IMR-90 (cell line): ENCODE measurements around the gene CD300LB. TPM values are rescaled to one million over a fixed set of nuclear protein-coding genes. Genes with fewer than 3 reads are reported as not detected.

Experiments used
- ATAC-seq: fragments of 200-7000 bp; cut with Tn5 transposase; 2 replicates; pipeline ENCODE4 v1.9.1; 2020; ENCODE audit warnings: low read depth, mild to moderate bottlenecking, moderate library complexity
- BruUV-seq: library from RNA; stranded (reverse); fragments of 400-500 nt; replicated peaks from 2 replicates; lab custom pipeline; 2021; lab: Mats Ljungman, UMichigan
- CTCF ChIA-PET: fragments of 300-600 bp; formaldehyde crosslinking; extraction: SDS; loops from one replicate; lab custom pipeline; 2021; ENCODE audit warnings: antibody characterized with exemption; lab: Yijun Ruan, JAX
- POLR2A ChIA-PET: fragments of 300-600 bp; sonication (Branson Sonifier 250); formaldehyde crosslinking; loops from one replicate; lab custom pipeline; 2022; ENCODE audit warnings: antibody characterized with exemption; ENCODE audit not compliant: unreplicated experiment; lab: Charles Lee
- DNase-seq: peaks from one replicate; pipeline ENCODE4 v3.0.0; 2013
- H2AFZ ChIP-seq: replicated peaks from 2 replicates; pipeline ENCODE3; 2013; ENCODE audit warnings: low read length, mild to moderate bottlenecking; ENCODE audit not compliant: poor library complexity
- H2AK5ac ChIP-seq: 2 replicates; pipeline ENCODE4 v1.6.1; 2013; ENCODE audit warnings: low read depth, low read length, inconsistent platforms
- H2AK9ac ChIP-seq: replicated peaks from 2 replicates; pipeline ENCODE3; 2013; ENCODE audit warnings: mild to moderate bottlenecking, low read depth, low read length, moderate library complexity; ENCODE audit not compliant: poor library complexity
- H2BK120ac ChIP-seq: 2 replicates; pipeline ENCODE4 v1.6.1; 2013; ENCODE audit warnings: low read depth, low read length, inconsistent platforms
- H2BK15ac ChIP-seq: 3 replicates; pipeline ENCODE4 v1.6.1; 2013; ENCODE audit warnings: low read depth, low read length, inconsistent platforms
- H2BK20ac ChIP-seq: 2 replicates; pipeline ENCODE4 v1.6.1; 2013; ENCODE audit warnings: low read depth, mild to moderate bottlenecking, inconsistent platforms, low read length, moderate library complexity
- H2BK5ac ChIP-seq: 2 replicates; pipeline ENCODE4 v1.6.1; 2013; ENCODE audit warnings: mild to moderate bottlenecking, low read depth, low read length, inconsistent platforms; ENCODE audit not compliant: poor library complexity, severe bottlenecking
- H3K14ac ChIP-seq: replicated peaks from 2 replicates; pipeline ENCODE4 v1.6.1; 2013; ENCODE audit warnings: low read depth, low read length, inconsistent platforms
- H3K18ac ChIP-seq: 2 replicates; pipeline ENCODE4 v1.6.1; 2013; ENCODE audit warnings: low read depth, low read length, control low read depth
- H3K23ac ChIP-seq: 2 replicates; pipeline ENCODE4 v1.6.1; 2013; ENCODE audit warnings: low read depth, low read length, inconsistent platforms
- H3K27ac ChIP-seq: 2 replicates; pipeline ENCODE4 v1.5.1; 2013; ENCODE audit warnings: mild to moderate bottlenecking, control low read depth, low read length; ENCODE audit not compliant: insufficient read depth
- H3K27me3 ChIP-seq: 2 replicates; pipeline ENCODE4 v1.6.1; 2013; ENCODE audit warnings: low read length; ENCODE audit not compliant: control insufficient read depth, insufficient read depth
- H3K36me3 ChIP-seq: 2 replicates; pipeline ENCODE4 v1.6.1; 2013; ENCODE audit warnings: low read length, mixed read lengths; ENCODE audit not compliant: control insufficient read depth, insufficient read depth
- H3K4ac ChIP-seq: 2 replicates; pipeline ENCODE4 v1.6.1; 2013; ENCODE audit warnings: low read depth, low read length, inconsistent platforms
- H3K4me1 ChIP-seq: 2 replicates; pipeline ENCODE4 v1.6.1; 2013; ENCODE audit warnings: low read length, mixed read lengths; ENCODE audit not compliant: control insufficient read depth, insufficient read depth
- H3K4me2 ChIP-seq: 2 replicates; pipeline ENCODE4 v1.6.1; 2013; ENCODE audit warnings: low read depth, mild to moderate bottlenecking, control low read depth, low read length, moderate library complexity
- H3K4me3 ChIP-seq: 2 replicates; pipeline ENCODE4 v1.5.1; 2013; ENCODE audit warnings: low read depth, mild to moderate bottlenecking, control low read depth, low read length, moderate library complexity; ENCODE audit not compliant: insufficient read depth
- H3K56ac ChIP-seq: 2 replicates; pipeline ENCODE4 v1.6.1; 2013; ENCODE audit warnings: low read length, inconsistent platforms; ENCODE audit not compliant: insufficient read depth; ENCODE audit errors: extremely low read depth
- H3K79me1 ChIP-seq, 2 experiments: 2 replicates each; pipeline ENCODE4 v1.6.1; 2013; ENCODE audit warnings: low read length in 2 of 2, inconsistent platforms in 1 of 2, low read depth in 1 of 2
- H3K9ac ChIP-seq: 2 replicates; pipeline ENCODE4 v1.6.1; 2013; ENCODE audit warnings: low read depth, low read length, control low read depth
- H3K9me1 ChIP-seq: 2 replicates; pipeline ENCODE4 v1.6.1; 2013; ENCODE audit warnings: low read length, inconsistent platforms; ENCODE audit not compliant: insufficient read depth
- H3K9me3 ChIP-seq: 2 replicates; pipeline ENCODE4 v1.6.1; 2013; ENCODE audit warnings: low read length; ENCODE audit not compliant: control insufficient read depth, insufficient read depth
- H4K20me1 ChIP-seq: 2 replicates; pipeline ENCODE4 v1.6.1; 2013; ENCODE audit warnings: low read length, inconsistent platforms; ENCODE audit not compliant: insufficient read depth
- H4K5ac ChIP-seq: 2 replicates; pipeline ENCODE4 v1.6.1; 2013; ENCODE audit warnings: mild to moderate bottlenecking, low read depth, low read length, control low read depth
- H4K8ac ChIP-seq, 2 experiments: 2 replicates each; pipeline ENCODE4 v1.6.1; 2013; ENCODE audit warnings: low read depth in 2 of 2, low read length in 2 of 2, control low read depth in 1 of 2, inconsistent platforms in 1 of 2
- H4K91ac ChIP-seq: 2 replicates; pipeline ENCODE4 v1.6.1; 2013; ENCODE audit warnings: low read depth, low read length, inconsistent platforms; ENCODE audit not compliant: insufficient read depth
- CEBPB ChIP-seq: IDR thresholded peaks from 2 replicates; pipeline ENCODE4 v1.6.1; 2012; ENCODE audit warnings: low read depth, low read length, improper control_type of control experiment
- NFE2L2 ChIP-seq: fragments of 150-350 bp; IDR thresholded peaks from 2 replicates; pipeline ENCODE4 v1.6.1; 2016; ENCODE audit warnings: low read depth, mild to moderate bottlenecking, low read length
- POLR2A ChIP-seq: IDR thresholded peaks from 2 replicates; pipeline ENCODE4 v1.6.1; 2012; ENCODE audit warnings: mild to moderate bottlenecking, low read depth, low read length
- RAD21 ChIP-seq: IDR thresholded peaks from 2 replicates; pipeline ENCODE4 v1.6.1; 2012; ENCODE audit warnings: low read length, improper control_type of control experiment
- WGBS, 2 experiments: methylation state at CpG; one replicate each; pipeline versions ENCODE4 v1.1.5 to v1.1.7; 2013; ENCODE audit warnings: missing lambda C conversion rate in 2 of 2; ENCODE audit not compliant: insufficient read length in 1 of 2; ENCODE audit errors: extremely low coverage in 2 of 2; 5-methylcytosine and 5-hydroxymethylcytosine counted together
- dilution Hi-C: fragments of 300-500 bp; cut with HindIII; formaldehyde crosslinking; loops from one replicate; pipeline ENCODE4 v1.14.3; 2018; ENCODE audit warnings: low sequenced_read_pairs; ENCODE audit not compliant: unreplicated experiment
- in situ Hi-C: fragments of 300-500 bp; cut with MboI; formaldehyde crosslinking; loops from 3 replicates; pipeline ENCODE4 v1.14.3; 2019; ENCODE audit warnings: low sequenced_read_pairs, inconsistent platforms, mixed read lengths
- intact Hi-C: fragments of 100-400 bp; cut with micrococcal nuclease; formaldehyde crosslinking; loops from 2 replicates; pipeline ENCODE4 v1.10.0; 2022
- polyA plus RNA-seq, 3 experiments: library from polyadenylated mRNA; depleted of rRNA; stranded (reverse); fragments of >200 nt; gene quantifications; 2 replicates each; pipeline ENCODE4 v1.2.3, GENCODE V29; 2012; ENCODE audit warnings: low replicate concordance in 1 of 3
- total RNA-seq: library from RNA; depleted of rRNA; stranded (reverse); fragments of >200 nt; gene quantifications from 2 replicates; pipeline ENCODE4 v1.2.3, GENCODE V29; 2012
- TF ChIP-seq, protein P1 (sequence below): fragments of 150-350 bp; IDR thresholded peaks from 2 replicates; pipeline ENCODE4 v1.6.1; 2016; ENCODE audit warnings: low read depth, mild to moderate bottlenecking, low read length, moderate library complexity, borderline replicate concordance

The CD300LB gene
- total and polyA plus RNA-seq, 2 of the 4 experiments (the other 2 are of a cell fraction) = not detected

DNA sequence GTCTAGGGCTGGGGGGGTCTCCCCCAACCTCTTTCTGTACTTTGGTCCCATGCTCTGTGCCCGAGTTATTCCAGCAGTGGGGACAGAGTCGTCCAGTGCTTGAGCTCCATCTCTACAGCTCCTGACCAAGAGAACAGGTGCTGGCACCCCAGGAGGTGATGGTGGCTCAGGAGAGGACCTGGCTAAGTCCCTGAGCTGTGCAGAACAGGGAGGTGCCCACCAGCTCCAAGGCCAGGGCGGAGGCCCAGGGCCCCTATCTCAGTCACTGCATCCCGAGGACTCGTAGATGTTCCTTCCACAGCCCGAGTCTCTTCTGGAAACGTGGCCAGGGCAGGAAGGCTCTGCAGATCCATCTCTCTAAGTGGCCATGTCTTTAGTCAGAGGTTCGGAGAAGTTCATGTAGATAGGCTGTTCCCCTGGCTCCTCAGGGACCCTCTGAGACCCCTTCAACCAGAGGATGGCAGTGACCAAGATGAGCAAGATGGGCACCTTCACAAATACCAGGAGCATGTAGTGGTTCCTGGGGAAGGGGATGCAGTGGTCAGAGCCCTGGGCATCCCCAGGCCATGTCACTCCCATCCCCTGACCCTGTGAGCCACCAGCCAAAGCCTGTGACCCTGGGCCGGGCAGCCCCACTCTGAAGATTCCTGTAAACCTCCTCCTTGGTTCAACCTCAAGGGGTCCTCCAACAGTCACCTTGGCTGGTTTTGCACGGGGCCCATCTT lies 8.7 kb downstream of the CD300LB start:
- Histone ChIP-seq H3K14ac (no peak overlapping the region), H3K56ac (no peak overlapping the region), H2BK120ac (no peak overlapping the region), H3K9ac (no peak overlapping the region), H3K4me2 (no peak overlapping the region), H4K8ac (no peak overlapping the region), H3K27ac (no peak overlapping the region), H2AK9ac (no peak overlapping the region), H3K27me3 (no peaks in the 10 kb centered on the region), H2AFZ (no peak overlapping the region), H3K9me3 (peaks cover 45% of the 10 kb centered on the region), H3K23ac (no peak overlapping the region), H3K79me1 (no peaks in the 10 kb centered on the region), H3K36me3 (no peaks in the 10 kb centered on the region), H4K91ac (no peak overlapping the region), H3K18ac (no peak overlapping the region), H2BK15ac (no peak overlapping the region), H2AK5ac (no peak overlapping the region), H4K5ac (no peak overlapping the region), H2BK20ac (no peak overlapping the region), H3K4ac (no peak overlapping the region), H3K9me1 (no peaks in the 10 kb centered on the region), H2BK5ac (no peak overlapping the region), H3K4me3 (no peak overlapping the region), H3K4me1 (no peaks in the 10 kb centered on the region), H4K20me1 (no peaks in the 10 kb centered on the region)
- dilution Hi-C loops (no loop called here), in situ Hi-C loops (no loop called here), intact Hi-C loops (no loop called here)
- WGBS, 2 experiments = 35% methylated on average over 5 of the region's 10 CpGs; no CpG with 5 or more reads in 1 of the 2 experiments
- TF ChIP-seq NFE2L2 = no peak
- TF ChIP-seq POLR2A = no peak
- TF ChIP-seq RAD21 = no peak
- no peak for TF ChIP-seq CEBPB
- TF ChIP-seq, protein P1, sequence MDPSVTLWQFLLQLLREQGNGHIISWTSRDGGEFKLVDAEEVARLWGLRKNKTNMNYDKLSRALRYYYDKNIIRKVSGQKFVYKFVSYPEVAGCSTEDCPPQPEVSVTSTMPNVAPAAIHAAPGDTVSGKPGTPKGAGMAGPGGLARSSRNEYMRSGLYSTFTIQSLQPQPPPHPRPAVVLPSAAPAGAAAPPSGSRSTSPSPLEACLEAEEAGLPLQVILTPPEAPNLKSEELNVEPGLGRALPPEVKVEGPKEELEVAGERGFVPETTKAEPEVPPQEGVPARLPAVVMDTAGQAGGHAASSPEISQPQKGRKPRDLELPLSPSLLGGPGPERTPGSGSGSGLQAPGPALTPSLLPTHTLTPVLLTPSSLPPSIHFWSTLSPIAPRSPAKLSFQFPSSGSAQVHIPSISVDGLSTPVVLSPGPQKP = no peak
- ChIA-PET CTCF (interaction anchor here (0.6 kb wide), 1 partner anchor 189 kb away, joined by 5 read pairs; no protein-coding TSS in a partner anchor), POLR2A (no interaction called here)
- BruUV-seq = no TSS peak
- ATAC-seq (no peak), DNase-seq (no peak)
